Measurements from ENCODE around the gene BAZ1B.
"Not testable (repeated sequence)": the region's sequence is repeated elsewhere in the genome, so short reads cannot be mapped to it uniquely, and the experiment has no call there.

Gene BAZ1B

GRCh38 chr7:73495507-73495906, 26.6 kb downstream of the BAZ1B start:
- not testable (repeated sequence) for DNase-seq

- DNase-seq: no peak
These were observed 32.1 kb downstream of the BAZ1B start for GRCh38 chr7:73489976-73490375.

- DNase-seq: no peak
These were observed 34.6 kb downstream of the BAZ1B start for GRCh38 chr7:73487486-73487885.

GRCh38 chr7:73483171-73483570, 38.9 kb downstream of the BAZ1B start:
- DNase-seq: no peak

- no peak for DNase-seq
These were observed 39.3 kb downstream of the BAZ1B start for GRCh38 chr7:73482746-73483145.

GRCh38 chr7:73481521-73481920, 40.6 kb downstream of the BAZ1B start:
- not testable (repeated sequence) for DNase-seq

GRCh38 chr7:73478549-73478948, 43.5 kb downstream of the BAZ1B start:
- no peak for DNase-seq

- DNase-seq: no peak
These were observed 44.7 kb downstream of the BAZ1B start for GRCh38 chr7:73477376-73477775.

- DNase-seq: no peak
These were observed 51.9 kb downstream of the BAZ1B start for GRCh38 chr7:73470208-73470607.

GRCh38 chr7:73467046-73467445, 55.0 kb downstream of the BAZ1B start:
- not testable (repeated sequence) for DNase-seq

GRCh38 chr7:73466112-73466511, 56.0 kb downstream of the BAZ1B start:
- DNase-seq: no peak

GRCh38 chr7:73463966-73464365, 58.1 kb downstream of the BAZ1B start:
- no peak for DNase-seq

- DNase-seq: no peak
These were observed 58.8 kb downstream of the BAZ1B start for GRCh38 chr7:73463260-73463659.

- no peak for DNase-seq
These were observed 60.3 kb downstream of the BAZ1B start for GRCh38 chr7:73461782-73462285.

- DNase-seq: no peak
These were observed 67.7 kb downstream of the BAZ1B start for GRCh38 chr7:73454424-73454823.

- DNase-seq: no peak
These were observed 69.0 kb downstream of the BAZ1B start for GRCh38 chr7:73452999-73453635.

GRCh38 chr7:73451780-73452398, 70.2 kb downstream of the BAZ1B start:
- DNase-seq: no peak

GRCh38 chr7:73449422-73449821, 72.7 kb downstream of the BAZ1B start:
- DNase-seq: no peak

GRCh38 chr7:73448609-73449008, 73.5 kb downstream of the BAZ1B start:
- no peak for DNase-seq

GRCh38 chr7:73447121-73447733, 74.9 kb downstream of the BAZ1B start:
- no peak for DNase-seq

- no peak for DNase-seq
These were observed 75.4 kb downstream of the BAZ1B start for GRCh38 chr7:73446682-73447081.

GRCh38 chr7:73443548-73444255, 78.4 kb downstream of the BAZ1B start:
- no peak for DNase-seq

GRCh38 chr7:73442903-73443500, 79.1 kb downstream of the BAZ1B start:
- no peak for DNase-seq
